ENCODE data around the gene ITIH5. TPM values are rescaled to one million over a fixed set of nuclear protein-coding genes. Genes with fewer than 3 reads are reported as not detected.

The ITIH5 gene
- total and polyA plus RNA-seq, 2 of the 13 experiments (the other 11 are each of a cell fraction or from before 2014, with no cell fraction given), result 4.7 to 8.9 TPM

- TF ChIP-seq FOXP4 (CRISPR knock-in tag; IDR thresholded peaks at IDR 0.05) (peak; percentile 91), ZNF484 (CRISPR knock-in tag; IDR thresholded peaks at IDR 0.05; ENCODE audit: borderline replicate concordance, low read depth) (no peak), POLR2G (IDR thresholded peaks at IDR 0.05; ENCODE audit: low read depth, low read length) (no peak; the same call in 1 of the 2 replicates), POLR2AphosphoS5 (IDR thresholded peaks at IDR 0.05; ENCODE audit: low read depth, low read length) (peak; percentile 72), RARA (CRISPR knock-in tag; IDR thresholded peaks at IDR 0.05) (peak; percentile 90), JDP2 (CRISPR knock-in tag; IDR thresholded peaks at IDR 0.05; ENCODE audit: borderline replicate concordance) (no peak), PRPF4 (IDR thresholded peaks at IDR 0.05; ENCODE audit: low read depth, low read length, poor library complexity, severe bottlenecking) (no peak), KDM4B (CRISPR knock-in tag; IDR thresholded peaks at IDR 0.05) (peak; percentile 84; the same call in 1 of the 2 replicates), RELA (CRISPR knock-in tag; IDR thresholded peaks at IDR 0.05) (no peak), EP300 (IDR thresholded peaks at IDR 0.05; ENCODE audit: low read depth in 2 of 2, low read length in 2 of 2) (peak; percentile 74 to 99; a peak in 3 of 4 replicates), EP300 (CRISPR knock-in tag; IDR thresholded peaks at IDR 0.05; ENCODE audit: borderline replicate concordance) (peak; percentile 85; the same call in 1 of the 2 replicates), HCFC1 (IDR thresholded peaks at IDR 0.05; ENCODE audit: low read depth, low read length) (no peak), CC2D1A (CRISPR knock-in tag; IDR thresholded peaks at IDR 0.05) (0 out of 2 replicates have a peak, but pooled peaks have one; percentile 34), ZNF777 (CRISPR knock-in tag; IDR thresholded peaks at IDR 0.05) (no peak), KAT2B (IDR thresholded peaks at IDR 0.05; ENCODE audit: borderline replicate concordance, low read depth, low read length) (peak; percentile 98), ZBTB1 (CRISPR knock-in tag; IDR thresholded peaks at IDR 0.05; ENCODE audit: borderline replicate concordance) (no peak), MXI1 (IDR thresholded peaks at IDR 0.05; ENCODE audit: borderline replicate concordance, low read depth, low read length) (no peak), ZNF614 (CRISPR knock-in tag; IDR thresholded peaks at IDR 0.05; ENCODE audit: borderline replicate concordance) (0 out of 2 replicates have a peak, but pooled peaks have one; percentile 28), NFYB (CRISPR knock-in tag; IDR thresholded peaks at IDR 0.05) (no peak), GRHL1 (CRISPR knock-in tag; conservative IDR thresholded peaks at IDR 0.05) (no peak), NR2F2 (IDR thresholded peaks at IDR 0.05; ENCODE audit: borderline replicate concordance, low read depth) (peak; percentile 88), HBP1 (CRISPR knock-in tag; IDR thresholded peaks at IDR 0.05; ENCODE audit: low read depth) (0 out of 2 replicates have a peak, but pooled peaks have one; percentile 59), ATF6 (CRISPR knock-in tag; conservative IDR thresholded peaks at IDR 0.05) (no peak), E2F1 (CRISPR knock-in tag; IDR thresholded peaks at IDR 0.05) (no peak)
These were observed 40.3 kb upstream of the ITIH5 start (continued) for GRCh38 chr10:7707102-7707501.
